VCaP (cell line): ENCODE results near the gene PRDM16.

Experiments
- H3K27ac ChIP-seq: fragments of 450-650 bp; 2 replicates; pipeline ENCODE4 v1.5.1; 2017
- CTCF ChIP-seq: fragments of 450-650 bp; conservative IDR thresholded peaks from 2 replicates; pipeline ENCODE4 v1.5.1; 2017; ENCODE audit warnings: mild to moderate bottlenecking, moderate library complexity

PRDM16 gene

GRCh38 chr1:3248155-3249141 lies 179.4 kb downstream of the PRDM16 start:
- no peak overlapping the region for H3K27ac ChIP-seq
- no peak for TF ChIP-seq CTCF

- TF ChIP-seq CTCF, result no peak
- no peak overlapping the region for H3K27ac ChIP-seq
Observed at GRCh38 chr1:3249231-3249630, 180.2 kb downstream of the PRDM16 start.

- TF ChIP-seq CTCF, result no peak
- H3K27ac ChIP-seq, result no peak overlapping the region
Observed at GRCh38 chr1:3249631-3250501, 180.9 kb downstream of the PRDM16 start.

GRCh38 chr1:3250624-3251023 lies 181.6 kb downstream of the PRDM16 start:
- TF ChIP-seq CTCF, result no peak
- no peak overlapping the region for H3K27ac ChIP-seq

GRCh38 chr1:3251099-3251806 lies 182.2 kb downstream of the PRDM16 start:
- no peak for TF ChIP-seq CTCF

GRCh38 chr1:3251807-3252428 lies 182.9 kb downstream of the PRDM16 start:
- H3K27ac ChIP-seq, result no peak overlapping the region
- no peak for TF ChIP-seq CTCF

More at GRCh38 chr1:3251099-3251806, 182.2 kb downstream of the PRDM16 start:
- H3K27ac ChIP-seq, result no peak overlapping the region
